Breast epithelium (tissue), 4 donors: ENCODE results near the gene BLOC1S3. TPM values are rescaled to one million over a fixed set of nuclear protein-coding genes. Genes with fewer than 3 reads are reported as not detected.

ENCODE experiments used
- DNase-seq, 2 donors: peaks; one replicate each; pipeline ENCODE4 v3.0.0-alpha.2; 2019; ENCODE audit warnings: low spot score in 2 of 2
- H3K27ac ChIP-seq, 2 donors: fragments of 200-600 bp; sonication (generic) in 1 of 2; one replicate each; pipeline ENCODE4 v1.5.1; 2016 to 2019; ENCODE audit warnings: mild to moderate bottlenecking in 1 of 2
- H3K27me3 ChIP-seq, 2 donors: fragments of 200-600 bp; sonication (generic) in 1 of 2; one replicate each; pipeline versions ENCODE4 v1.5.1 to v1.6.0; 2017 to 2019; ENCODE audit warnings: control low read depth in 1 of 2, mild to moderate bottlenecking in 1 of 2
- H3K36me3 ChIP-seq: fragments of 200-600 bp; one replicate; pipeline ENCODE4 v1.5.1; 2019
- H3K4me1 ChIP-seq, 2 donors: fragments of 200-600 bp; sonication (generic); one replicate each; pipeline ENCODE4 v1.5.1; 2016 to 2019; ENCODE audit warnings: control low read depth in 1 of 2
- H3K4me3 ChIP-seq, 3 donors: fragments of 200-600 bp; sonication (generic); 1 replicate in 2 of 3; 2 replicates in 1 of 3; pipeline ENCODE4 v1.5.1; 2016 to 2019; ENCODE audit warnings: mild to moderate bottlenecking in 3 of 3, moderate library complexity in 2 of 3
- H3K9me3 ChIP-seq, 2 donors: fragments of 200-600 bp; sonication (generic) in 1 of 2; one replicate each; pipeline ENCODE4 v1.5.1; 2016 to 2019; ENCODE audit warnings: control low read depth in 1 of 2
- CTCF ChIP-seq, 3 donors: fragments of 450-650 bp; IDR thresholded peaks; one replicate each; pipeline ENCODE4 v1.5.1; 2016 to 2017; ENCODE audit warnings: antibody characterized with exemption in 3 of 3, mild to moderate bottlenecking in 3 of 3, moderate library complexity in 3 of 3
- POLR2A ChIP-seq: fragments of 450-650 bp; IDR thresholded peaks from one replicate; pipeline ENCODE4 v1.6.1; 2016; ENCODE audit warnings: antibody characterized with exemption, mild to moderate bottlenecking, moderate library complexity
- POLR2AphosphoS5 ChIP-seq, 3 donors: sonication (generic); formaldehyde crosslinking; IDR thresholded peaks; one replicate each; pipeline ENCODE4 v1.6.1; 2017; ENCODE audit warnings: antibody characterized with exemption in 3 of 3
- intact Hi-C: fragments of 100-400 bp; cut with DNase I; formaldehyde crosslinking; loops from one replicate; pipeline ENCODE4 v1.15.1; 2023; ENCODE audit warnings: low total_unique reads
- total RNA-seq, 3 donors: library from RNA; depleted of rRNA; stranded (reverse); fragments of >200 nt; gene quantifications; one replicate each; pipeline ENCODE4 v1.1.0, GENCODE V29; 2016

BLOC1S3 gene
- total RNA-seq, 3 donors from 2014 or later = 10.2 to 13.0 (median 10.6) TPM

DNA sequence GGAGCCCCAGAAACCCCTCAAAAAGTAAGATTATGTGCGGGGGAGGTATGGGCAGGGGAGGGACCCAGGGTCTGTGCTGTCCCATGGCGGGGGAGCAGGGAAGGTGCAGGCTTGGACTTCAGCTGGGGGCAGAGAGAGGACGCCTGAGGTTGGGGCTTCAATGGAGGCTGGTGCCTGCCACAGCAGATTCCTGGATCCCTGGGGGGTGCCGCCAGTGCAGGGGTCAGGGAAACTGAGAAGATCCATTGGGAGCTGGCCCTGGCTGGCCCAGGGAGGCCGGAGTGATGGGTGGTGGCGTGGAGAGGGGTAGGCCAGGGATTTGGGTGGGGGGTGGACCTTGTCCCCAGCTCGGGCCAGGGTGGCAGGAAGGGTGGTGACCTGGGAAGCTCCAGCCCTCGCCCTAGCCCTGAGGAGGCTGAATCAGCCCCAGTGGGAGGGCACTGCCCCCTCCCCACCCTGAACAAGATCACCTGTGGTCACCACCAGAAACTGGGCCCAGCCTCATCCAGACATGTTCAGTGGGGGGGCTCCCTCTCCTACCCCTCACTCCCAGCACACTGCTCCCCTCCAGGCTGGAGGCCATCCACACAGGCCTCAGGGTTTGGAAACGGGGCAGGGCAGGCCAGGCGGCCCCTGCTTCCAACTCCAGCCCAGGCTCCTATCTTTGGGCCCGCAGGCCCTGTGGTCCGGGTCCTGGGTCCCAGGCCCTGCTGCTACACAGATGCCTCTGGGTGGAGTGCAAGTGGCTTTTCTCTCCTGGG lies 19.2 kb upstream of the BLOC1S3 start:
- TF ChIP-seq POLR2AphosphoS5 (IDR thresholded peaks at IDR 0.05) (no peak), CTCF (IDR thresholded peaks at IDR 0.05) (no peak), POLR2A (no peak)
- Histone ChIP-seq H3K27me3 (peaks cover 0 to 7% of the 10 kb centered on the region in 2 donors), H3K9me3 (no peaks in the 10 kb centered on the region), H3K36me3 (no peaks in the 10 kb centered on the region), H3K4me3 (no peak overlapping the region), H3K4me1 (peaks cover 9 to 16% of the 10 kb centered on the region in 2 donors), H3K27ac (no peak overlapping the region)
- no peak for DNase-seq
- intact Hi-C loops = no loop called here

DNA sequence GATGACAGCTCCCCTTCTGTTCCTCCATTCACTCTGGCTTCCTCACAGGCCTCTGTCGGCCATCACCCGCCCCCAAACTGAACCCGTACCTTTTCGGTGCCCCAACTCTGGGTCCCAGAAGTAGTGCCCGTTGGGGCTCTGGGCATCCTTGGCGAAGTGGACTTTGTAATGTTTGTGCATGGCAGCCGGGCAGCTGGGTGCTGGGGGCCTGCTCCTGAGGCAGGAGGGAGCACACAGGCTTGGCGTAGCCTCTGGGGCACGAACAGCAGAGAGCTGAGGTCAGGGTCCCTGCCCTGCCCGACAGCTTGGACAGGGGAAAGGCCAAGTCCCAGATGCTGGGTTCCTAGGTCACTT lies 18.6 kb upstream of the BLOC1S3 start:
- peaks cover 0 to 7% of the 10 kb centered on the region in 2 donors for H3K27me3 ChIP-seq
- intact Hi-C loops = no loop called here
- H3K27ac ChIP-seq = no peak overlapping the region
- H3K36me3 ChIP-seq = no peaks in the 10 kb centered on the region
- H3K4me1 ChIP-seq = peaks cover 11 to 16% of the 10 kb centered on the region in 2 donors
- DNase-seq = no peak
- H3K4me3 ChIP-seq = no peak overlapping the region
- no peak for TF ChIP-seq CTCF (IDR thresholded peaks at IDR 0.05)
- TF ChIP-seq POLR2AphosphoS5 (IDR thresholded peaks at IDR 0.05) = no peak
- no peak for TF ChIP-seq POLR2A
- no peaks in the 10 kb centered on the region for H3K9me3 ChIP-seq

DNA sequence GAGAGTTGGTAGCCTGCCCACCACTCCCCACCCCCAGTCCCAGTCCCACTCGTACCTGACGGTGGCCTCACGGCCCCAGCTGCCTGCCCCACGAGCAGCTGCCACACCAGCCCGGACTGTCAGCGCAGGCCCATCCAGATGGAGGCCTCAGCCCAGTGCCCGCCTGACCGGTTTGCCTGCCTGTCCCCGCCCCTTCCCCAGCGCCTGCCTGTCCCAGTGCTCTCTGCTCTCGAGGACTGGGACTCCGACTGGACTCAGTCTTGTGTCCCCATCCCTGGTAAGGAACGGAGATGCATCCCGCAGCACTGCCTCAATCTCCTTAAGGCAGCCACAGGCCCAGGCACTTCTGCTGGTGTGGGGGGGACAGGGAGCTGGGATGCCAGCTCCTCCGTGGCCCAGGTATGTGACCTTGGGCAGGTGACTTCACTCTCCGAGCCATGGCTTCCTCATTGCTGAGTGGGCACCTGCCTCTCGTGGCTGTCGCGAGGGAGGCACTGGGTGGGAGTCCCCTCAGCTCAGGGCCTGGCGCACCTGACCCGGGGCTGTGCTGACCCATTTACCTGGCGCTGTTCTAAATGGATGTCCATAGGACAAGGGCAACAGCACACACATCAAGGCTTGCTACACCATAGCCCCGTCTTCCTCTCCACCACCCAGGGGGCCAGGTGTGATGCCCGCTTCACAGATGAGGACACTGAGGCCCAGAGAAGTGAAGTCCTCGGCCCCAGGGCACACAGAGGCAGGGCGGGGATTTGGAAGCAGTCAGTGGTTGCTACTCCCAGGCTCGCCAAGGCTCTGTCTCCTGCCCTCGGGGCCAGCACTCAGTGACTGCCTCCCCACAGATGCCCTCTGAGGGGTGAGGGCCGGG lies 17.5 kb upstream of the BLOC1S3 start, which contains the start of gene NKPD1:
TSS of gene NKPD1 (minus strand) at position 113 of the 868 bp plus-strand sequence. CDS start 832 bp downstream, outside the sequence.
- intact Hi-C loops = no loop called here
- Histone ChIP-seq H3K27ac (peak within 1 kb of the TSS; percentile 50 to 51), H3K4me3 (peak within 1 kb of the TSS in 2 of 3 donors; percentile 37 to 47), H3K4me1 (peaks cover 11 to 16% of the 10 kb centered on the region in 2 donors), H3K27me3 (peaks cover 0 to 7% of the 10 kb centered on the region in 2 donors), H3K9me3 (no peaks in the 10 kb centered on the region), H3K36me3 (no peaks in the 10 kb centered on the region)
- DNase-seq = peak; percentile 72 to 86
- TF ChIP-seq POLR2AphosphoS5 (IDR thresholded peaks at IDR 0.05) = no peak

DNA sequence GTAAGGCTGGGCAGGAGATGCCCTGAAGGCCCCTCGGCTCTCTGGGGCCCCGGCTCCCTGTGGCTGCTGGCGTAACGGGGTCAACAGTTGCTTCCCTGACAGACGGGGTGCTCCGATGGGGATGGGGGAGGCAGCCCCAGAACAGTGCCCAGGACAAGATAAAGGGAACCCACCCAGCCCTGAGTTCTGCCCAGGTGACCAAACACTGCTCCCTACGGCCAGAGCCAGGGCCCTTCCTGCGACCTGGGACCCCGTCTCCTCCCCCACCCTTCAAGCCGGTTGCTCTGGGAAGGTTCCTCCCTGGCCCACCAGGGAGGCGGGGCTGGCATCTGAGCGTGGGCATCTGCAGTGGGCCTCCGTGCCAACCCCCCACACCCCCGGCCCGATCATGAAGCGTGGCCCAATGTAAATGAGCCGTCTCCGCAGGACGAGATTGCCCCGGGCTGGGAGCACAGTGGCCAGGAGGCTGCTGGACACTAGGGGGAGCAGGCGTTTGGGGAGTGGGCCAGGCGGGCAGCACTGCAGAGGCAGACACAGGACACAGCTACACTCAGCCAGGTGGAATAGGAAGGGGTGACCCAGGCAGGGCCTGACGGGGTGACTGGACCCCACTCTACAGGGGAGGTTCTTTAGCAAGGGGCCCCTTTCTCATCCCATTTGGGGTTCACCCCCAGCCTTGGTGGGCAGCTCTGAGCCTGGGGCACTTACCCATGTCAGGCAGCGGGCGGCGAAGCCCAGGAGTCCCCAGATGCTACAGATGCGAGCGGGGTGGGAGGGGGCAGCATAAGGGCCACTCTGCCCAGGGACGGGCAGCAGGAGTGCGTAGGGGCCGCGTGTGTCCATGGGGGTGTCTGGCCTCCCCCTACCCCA lies 16.6 kb upstream of the BLOC1S3 start:
- no peak for DNase-seq

More for the DNA sequence above, 16.6 kb upstream of the BLOC1S3 start:
- H3K4me1 ChIP-seq = peaks cover 11 to 16% of the 10 kb centered on the region in 2 donors
- intact Hi-C loops = no loop called here
- no peaks in the 10 kb centered on the region for H3K36me3 ChIP-seq
- peaks cover 0 to 7% of the 10 kb centered on the region in 2 donors for H3K27me3 ChIP-seq
- H3K4me3 ChIP-seq = peak overlapping the region in 2 of 3 donors; percentile 37 to 47
- TF ChIP-seq CTCF (IDR thresholded peaks at IDR 0.05) (peak in 2 of 3 donors; percentile 24 to 38), POLR2A (no peak)
- no peaks in the 10 kb centered on the region for H3K9me3 ChIP-seq
- peak overlapping the region; percentile 50 to 51 for H3K27ac ChIP-seq
